Stimulated activated CD8-positive, alpha-beta memory T cell treated with anti-CD3 and anti-CD28 coated beads, Interleukin-12 subunit alpha, Interleukin-12 subunit beta, amount 100 ng/mL, for 4 hours (primary cell): ENCODE measurements around the gene HACE1.
"Not testable (repeated sequence)": the region's sequence is repeated elsewhere in the genome, so short reads cannot be mapped to it uniquely, and the experiment has no call there.

Source experiments
- DNase-seq: peaks from one replicate; pipeline ENCODE4 v3.0.0-alpha.2; 2020; ENCODE audit warnings: low read depth

Gene HACE1

DNA sequence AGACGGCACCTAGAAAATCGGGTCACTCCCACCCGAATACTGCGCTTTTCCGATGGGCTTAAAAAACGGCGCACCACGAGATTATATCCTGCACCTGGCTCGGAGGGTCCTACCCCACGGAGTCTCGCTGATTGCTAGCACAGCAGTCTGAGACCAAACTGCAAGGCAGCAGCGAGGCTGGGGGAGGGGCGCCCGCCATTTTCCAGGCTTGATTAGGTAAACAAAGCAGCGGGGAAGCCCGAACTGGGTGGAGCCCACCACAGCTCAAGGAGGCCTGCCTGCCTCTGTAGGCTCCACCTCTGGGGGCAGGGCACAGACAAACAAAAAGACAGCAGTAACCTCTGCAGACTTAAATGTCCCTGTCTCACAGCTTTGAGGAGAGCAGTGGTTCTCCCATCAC is 122.2 kb downstream of the HACE1 start:
- not testable (repeated sequence) for DNase-seq

DNA sequence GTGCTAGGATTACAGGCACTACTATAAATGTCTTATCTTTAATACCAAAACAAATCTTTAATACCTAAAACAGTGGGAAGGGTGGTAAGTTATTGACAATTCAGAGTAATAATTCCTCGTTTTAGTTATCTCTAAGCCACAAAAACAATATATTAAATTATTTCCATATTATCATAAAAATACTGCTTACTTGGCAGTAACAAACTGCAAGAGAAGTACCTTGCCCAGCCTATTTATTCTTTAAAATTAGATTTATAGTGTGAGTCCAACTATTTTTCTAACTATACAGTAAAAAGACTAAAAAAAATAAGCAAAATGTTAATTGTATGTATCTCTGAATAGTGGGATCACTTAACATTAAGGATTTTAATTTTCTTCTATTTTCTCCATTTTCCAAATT is 123.2 kb downstream of the HACE1 start:
- no peak for DNase-seq

DNA sequence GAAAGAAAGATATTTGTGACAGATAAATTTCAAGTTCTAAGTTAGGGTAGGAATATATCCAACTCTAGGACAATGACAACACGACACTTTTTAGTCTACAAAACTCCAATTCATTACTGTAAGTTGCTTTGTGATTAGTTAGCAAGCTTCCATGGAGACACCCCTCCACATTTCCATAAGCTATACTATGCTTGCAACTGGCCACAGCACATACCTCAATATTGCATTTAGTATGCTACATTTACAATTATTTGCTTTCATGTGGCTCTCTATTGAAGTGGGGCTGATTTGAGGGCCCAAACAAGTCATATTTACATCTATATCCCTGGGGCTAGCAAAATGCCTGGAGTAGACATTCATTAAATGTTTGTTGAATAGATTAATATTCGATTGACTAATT is 129.3 kb downstream of the HACE1 start:
- DNase-seq: no peak

DNA sequence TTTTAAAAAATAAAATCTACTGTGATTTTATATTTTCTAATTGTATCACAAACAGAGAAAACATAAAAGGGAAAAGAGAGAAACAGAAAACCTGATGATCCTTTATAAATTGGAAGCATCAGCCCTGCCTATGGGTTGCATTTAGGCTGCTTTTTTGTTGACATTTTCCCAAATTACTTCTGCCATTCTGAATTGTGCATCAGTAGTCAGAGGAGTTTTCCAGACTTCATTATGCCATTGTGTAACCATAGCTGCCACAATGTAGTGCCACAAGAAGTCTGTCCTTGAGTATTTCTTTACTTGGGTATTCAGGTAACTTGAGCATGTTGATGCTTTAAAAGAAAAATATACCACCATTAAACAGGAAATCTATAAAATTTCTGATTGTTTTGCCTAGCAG is 130.3 kb downstream of the HACE1 start:
- no peak for DNase-seq

DNA sequence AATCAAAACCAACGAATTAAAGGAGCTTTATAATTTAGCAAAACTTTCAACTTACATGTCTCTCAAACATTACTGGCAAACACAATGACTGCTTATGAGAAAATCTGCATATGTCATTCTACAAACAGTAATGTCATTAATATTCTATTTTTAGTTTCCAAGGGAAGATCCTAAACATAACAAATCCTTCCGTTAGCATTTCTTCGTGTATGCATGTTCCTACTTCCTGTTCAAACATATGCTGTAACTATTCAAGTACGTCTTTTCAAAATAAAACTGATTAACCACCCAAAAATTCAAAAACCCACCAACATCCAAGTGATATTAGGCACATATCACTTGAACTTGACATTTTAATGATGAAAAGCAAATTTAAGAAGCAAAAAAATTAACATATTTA is 131.3 kb downstream of the HACE1 start:
- no peak for DNase-seq

DNA sequence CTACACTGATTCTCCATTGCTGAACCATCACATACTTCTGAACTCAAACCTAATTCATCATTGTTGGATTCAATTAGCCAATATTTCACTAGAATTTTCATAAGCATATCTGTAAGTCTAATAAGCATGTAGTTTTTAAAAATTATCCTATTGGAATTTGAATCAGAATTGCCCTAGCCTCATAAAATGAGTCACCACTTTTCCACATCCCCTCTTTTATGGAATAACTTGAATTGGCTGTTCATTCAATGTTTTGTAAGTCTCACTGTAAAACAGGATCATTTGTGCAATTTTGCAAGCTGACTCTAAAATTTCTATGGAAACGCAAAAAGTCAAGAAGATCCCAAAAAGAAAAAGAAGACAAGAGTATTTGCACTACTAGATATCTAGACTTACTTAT is 141.0 kb downstream of the HACE1 start:
- DNase-seq: no peak

DNA sequence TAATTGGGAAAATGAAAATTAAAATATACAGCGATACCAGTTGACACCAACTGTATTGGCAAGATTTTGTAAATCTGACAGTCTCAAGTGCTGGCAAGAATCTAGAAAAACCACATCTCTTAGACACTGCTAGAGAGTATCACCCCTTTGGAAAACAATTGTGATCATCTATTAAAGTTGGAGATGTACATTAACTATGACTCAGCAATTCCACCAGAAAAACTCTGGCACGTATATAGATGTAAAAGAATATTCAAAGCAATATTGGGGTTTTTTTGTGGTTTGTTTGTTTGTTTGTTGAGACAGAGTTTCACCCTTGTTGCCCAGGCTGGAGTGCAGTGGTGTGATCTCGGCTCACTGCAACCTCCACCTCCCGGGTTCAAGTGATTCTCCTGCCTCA is 142.9 kb downstream of the HACE1 start:
- no peak for DNase-seq

DNA sequence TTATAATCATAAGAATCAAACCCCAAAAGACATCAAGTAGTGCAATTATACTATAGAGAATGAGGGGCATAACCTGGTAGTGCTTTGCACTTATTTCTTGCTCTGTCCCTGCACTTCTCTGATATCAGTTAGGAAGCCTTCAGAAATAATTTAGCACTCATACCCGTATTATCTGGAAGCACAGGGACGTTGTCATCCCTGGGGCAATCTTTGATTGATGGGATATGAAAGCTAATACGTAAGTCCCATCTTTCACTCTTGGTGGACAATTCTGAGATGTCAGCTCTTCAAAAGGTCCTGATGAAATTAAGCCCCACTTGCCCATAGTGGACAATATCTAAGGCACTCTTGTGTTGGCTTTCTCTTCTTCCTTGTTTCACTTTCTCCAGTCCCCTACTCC is 144.9 kb downstream of the HACE1 start:
- DNase-seq: no peak

DNA sequence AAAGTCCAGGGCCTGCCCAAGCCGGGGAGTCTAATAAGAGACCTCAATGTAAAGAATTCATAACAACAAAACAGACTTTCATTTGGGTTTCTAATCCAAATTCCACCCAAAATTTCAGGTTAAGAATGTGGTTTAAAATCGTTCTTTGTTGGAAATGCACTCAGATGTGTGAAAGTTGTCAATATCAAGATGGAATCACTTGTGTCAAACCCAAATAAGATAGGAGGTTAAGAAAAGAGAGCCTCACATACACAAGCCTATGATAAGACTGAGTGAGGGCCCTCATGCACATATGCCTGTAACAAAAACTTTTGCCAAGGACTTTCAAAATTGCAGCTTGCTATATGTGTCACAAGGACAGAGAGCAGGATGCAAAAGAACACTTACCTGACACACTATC is 145.7 kb downstream of the HACE1 start:
- no peak for DNase-seq

DNA sequence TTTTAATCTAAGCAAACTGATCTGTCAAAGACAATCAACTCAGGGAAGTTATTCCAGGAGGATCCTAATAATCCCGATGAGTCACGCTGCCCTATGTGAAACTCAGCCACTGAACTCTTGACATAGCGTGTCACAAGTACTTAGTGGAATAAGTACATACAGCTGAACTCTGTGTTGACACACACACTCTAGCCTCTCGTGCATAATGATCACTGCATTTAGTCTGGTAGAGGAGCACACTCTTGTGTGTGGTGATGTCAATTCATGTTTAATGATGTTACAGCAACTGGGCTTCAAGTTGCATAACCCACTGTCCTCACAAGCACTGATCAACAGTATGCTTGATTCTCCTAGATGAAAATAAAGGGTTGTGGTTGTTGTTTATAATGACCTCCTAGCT is 148.3 kb downstream of the HACE1 start:
- no peak for DNase-seq

DNA sequence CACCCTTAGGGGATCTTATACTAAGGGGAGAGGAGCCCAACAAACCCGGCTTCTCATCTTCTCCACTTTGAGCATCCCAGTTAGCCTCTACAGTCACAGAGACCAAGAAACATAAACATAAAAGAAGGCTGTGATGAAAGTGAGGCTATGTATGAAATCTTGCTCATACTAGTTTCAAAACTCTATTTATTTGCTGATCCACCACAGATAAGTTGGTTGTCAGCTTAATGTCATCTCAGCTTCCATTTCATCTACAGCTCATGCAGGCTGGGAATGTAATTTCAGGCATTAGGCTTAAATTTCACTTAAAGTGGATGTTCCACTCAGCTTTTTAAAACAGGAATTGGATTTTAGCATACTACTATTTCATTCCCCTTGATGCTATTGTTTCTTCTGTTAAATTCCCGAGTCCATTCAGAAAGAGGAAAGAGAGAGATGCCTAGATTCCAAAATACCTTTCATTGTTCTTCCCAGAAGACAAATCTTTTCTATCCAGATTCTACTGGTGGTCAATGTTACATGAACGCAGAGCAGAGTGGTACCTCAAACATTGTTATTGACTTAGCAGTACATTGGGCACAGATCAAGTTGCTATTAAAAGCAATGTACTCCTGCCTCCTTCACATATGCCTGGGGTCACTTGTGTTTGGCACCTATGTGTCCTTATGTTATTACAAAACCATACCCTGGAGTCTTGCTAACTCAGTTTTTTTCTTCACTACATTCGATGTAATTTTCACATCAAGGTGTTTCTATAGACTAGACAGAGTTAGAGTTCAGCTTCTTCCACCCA is 149.0 kb downstream of the HACE1 start:
- DNase-seq: no peak

DNA sequence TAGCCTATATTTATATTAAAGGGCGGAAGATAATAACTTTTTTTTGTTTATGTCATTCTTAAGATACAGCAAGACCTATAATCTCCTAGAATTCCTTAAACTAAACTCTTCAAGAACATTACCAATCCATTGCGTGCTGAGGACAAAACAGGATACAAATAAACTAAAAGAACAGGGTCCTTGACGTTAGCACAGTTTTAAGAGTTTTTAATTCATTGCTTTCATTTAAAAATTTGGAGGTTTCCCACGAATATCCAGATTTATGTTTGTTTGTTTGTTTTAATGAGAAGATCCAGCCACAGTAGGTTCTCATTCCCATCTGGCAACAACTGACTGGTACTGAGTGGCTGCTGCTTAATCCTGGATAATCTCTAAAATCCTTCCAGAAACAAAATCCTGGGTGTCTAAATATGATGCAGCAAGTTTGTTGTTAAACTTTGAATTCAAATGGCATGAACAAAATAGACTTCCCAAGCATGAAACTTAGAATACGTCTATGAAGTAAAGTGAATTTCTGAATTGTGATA is 153.7 kb downstream of the HACE1 start:
- no peak for DNase-seq

DNA sequence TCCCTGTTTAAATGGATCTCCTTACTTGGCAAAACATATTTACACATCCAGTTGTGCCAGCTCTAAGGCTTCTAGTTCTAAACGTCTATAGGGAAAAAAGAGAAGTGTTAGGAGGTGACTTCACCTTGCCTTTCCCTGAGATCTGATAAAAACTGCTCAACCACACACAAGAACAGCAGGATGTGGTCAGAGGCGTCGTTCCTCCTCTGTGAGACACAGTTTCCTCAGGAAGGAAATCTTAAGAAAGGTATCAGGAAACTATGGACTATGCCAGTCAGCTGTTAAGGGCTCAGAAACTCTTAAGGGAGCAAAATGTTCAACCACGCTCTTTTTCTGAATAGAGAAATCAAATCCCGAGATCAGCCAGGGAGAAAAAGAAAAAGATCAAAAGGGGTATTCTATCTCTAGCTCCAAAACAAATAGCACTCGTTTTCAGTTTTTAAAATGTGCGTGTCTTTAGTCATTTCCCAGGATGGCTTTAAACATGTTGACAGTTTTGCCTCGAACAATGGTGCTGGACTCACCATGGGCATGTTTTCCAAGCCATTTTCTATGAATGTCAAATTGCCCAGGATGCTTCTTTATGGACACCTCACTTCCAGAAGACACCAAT is 154.5 kb downstream of the HACE1 start:
- DNase-seq: no peak

DNA sequence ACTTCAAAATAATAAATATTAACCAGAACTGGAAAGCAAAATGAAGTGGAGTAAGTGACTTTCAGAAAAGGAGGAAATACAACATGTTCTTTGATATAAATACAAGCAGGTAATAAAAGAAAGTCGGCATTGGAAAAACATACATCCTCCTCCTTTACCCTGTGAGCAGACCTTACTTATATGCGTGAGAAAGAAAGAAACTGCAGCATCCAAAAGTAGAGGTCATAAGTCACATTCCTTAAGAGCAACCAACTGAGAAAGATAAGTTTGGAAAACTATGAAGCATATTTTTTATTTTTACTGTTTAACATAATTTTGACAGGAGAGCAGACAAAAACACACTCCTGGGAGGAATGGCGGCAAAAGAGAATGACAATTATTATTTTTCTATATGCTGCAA is 155.5 kb downstream of the HACE1 start:
- DNase-seq: no peak

DNA sequence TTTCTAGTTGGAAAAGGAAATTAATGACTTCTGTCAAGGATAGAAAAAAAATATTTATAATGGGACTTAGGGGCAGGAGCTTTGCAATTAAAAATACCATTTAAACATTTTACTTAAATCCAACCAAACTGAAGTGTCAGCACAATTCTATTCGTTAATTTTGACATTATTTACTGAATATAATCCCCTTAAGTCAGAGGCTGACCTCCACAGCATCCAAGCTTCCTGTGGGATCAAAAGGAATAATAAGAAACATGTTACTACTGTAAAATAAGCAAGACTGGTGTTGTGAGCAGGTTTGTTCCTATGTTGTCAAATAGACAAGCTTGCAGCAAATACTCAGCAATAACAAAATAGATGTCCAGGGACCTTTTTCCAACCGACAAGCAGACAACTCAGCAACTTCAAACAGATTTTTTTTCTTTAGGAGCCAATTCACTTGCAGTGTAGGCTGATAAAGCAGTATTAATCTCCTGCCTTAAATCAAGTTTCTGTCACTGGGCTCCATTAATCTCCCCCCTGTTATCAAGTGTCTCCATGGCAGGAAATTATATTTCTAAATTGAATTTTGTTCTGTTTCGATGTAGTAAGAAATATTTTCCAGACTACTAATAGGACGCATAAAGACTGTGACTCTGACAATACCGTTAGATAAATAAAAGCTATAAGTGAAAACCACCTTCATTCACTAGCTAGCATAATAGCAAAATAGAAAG is 157.4 kb downstream of the HACE1 start:
- no peak for DNase-seq

DNA sequence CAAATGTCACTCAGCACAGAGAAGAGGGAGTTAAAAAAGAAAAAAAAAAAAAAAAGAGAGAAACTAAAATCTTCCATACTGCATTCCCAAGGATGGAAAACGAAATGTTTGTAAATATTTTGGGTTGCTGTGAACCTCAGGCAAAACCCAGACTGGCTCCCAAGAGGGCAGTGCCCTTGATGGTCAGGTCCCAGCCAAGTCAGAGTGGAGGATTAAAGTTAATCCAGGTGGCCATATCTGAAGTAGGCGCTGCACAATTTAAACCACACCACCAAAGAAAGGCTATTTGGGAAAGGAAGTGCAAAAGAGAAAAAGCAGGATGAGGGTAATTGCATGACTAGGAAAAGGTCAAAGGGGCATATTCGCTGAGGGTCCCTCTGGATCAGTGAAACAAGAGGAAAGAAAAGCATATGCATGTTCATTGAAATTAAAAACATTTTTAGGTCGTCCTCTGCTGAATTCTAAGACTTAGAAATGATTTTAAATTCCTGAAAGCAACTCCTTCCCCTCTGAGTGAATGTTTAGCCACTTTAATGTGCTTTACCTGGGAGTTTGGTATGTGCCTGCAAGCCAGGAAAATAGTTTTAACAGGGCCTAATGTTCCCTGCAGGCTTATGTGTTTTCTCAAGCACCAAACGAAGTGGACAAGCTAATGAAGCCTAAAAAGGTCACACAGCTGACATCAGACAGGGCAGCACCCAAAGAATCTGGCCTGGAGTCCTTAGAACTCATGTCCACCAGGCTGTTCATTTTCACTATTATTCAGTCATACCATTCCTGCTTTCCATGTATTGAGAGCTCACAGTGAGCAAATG is 159.1 kb downstream of the HACE1 start:
- DNase-seq: no peak

DNA sequence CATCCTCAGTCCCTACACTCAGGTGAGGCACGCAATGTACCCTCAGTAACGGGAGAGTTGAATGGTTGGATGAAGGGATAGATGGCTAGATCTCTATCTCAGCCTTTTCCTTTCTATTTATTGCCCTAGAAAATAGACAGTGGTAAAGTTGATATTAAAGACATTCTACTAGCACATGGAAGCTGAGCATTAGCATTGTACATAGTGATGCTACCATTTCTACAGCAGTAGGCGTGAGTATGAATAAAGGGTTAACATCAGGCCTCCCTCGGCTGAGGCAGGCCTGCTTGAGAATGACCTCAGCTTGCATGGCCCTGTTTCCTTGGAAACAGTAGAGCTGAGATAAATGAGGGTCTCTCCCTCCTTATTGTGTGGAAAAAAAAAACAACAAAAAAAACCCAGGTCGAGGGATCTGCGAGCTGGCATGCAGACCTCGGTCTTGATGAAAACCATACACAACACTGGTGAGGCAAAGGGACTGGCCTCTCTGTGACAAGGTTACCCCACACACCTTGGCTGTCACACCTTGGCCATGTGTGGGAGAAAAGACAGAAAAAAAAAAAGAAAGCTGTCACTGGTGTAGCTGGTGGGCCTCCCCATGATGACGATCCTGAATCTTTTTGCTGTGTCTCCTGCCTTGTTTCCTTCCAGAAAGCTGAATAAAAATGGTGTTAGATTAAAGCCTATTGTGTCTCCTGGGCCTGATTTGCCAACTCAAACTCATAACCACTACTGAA is 160.0 kb downstream of the HACE1 start:
- DNase-seq: no peak

DNA sequence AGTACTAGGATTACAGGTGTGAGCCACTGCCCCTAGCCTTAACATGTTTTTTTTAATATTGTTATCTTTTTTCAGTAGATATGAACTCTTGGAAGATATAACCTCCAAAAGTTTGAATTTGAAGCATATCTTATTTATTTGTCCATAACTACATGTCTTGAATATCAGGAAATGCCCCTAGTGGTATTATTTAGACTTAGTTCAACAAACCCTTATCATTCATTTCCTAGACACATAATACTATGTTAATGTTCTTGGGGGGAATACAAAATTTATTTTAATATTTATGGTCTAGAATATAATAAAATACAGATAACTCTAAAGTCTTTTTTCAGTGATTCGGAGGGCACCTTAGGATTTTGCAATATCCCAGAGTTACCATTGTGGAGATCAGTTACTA is 160.7 kb downstream of the HACE1 start:
- DNase-seq: no peak

DNA sequence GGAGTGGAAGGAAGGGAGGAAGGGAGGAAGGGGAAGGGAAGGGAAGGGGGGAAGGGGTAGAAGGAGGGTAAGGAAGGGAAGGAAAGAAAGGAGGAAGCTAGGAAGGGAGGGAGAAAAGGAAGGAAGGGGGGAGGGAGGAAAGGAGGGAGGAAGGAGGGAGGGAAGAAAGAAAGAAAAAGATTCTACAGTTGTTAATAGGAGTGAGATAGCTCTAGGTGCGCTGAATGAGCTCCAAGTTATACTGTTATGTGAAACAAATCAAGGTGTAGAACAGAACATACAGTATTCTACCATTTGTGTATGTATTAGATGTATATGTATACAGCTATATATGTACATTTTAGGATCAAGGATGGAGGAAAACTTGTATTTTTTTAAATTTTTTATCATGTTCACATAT is 167.7 kb downstream of the HACE1 start:
- no peak for DNase-seq

DNA sequence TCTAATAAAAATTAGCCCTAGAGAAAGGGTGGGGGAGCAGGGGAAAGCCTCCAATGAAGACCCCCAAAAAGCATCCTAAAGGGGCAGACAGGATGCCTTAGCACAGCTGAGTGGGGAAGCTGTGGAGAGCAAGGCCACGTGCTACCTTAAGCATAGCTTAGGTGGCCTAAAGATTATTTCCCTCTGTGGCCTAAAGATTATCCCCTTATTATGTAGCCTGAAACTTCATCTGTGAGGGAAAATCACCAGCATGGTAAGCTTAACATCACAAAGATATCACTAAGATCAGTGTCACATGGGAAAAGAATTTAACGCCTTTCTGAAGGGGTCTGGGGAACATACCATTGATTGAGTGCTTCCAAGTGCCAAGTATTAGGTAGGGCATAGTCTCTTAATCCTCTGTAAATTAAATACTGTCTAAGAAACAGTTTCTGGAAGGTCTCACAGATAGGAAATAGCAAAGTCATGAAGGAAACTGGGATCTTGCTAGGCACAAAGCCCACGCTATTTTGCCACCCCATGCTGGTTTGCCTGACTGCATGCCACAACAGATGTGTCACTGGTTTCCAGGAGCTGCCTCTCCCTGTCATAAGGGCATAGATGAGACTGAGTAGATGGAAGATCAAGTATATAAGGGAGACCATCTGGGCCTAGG is 170.0 kb downstream of the HACE1 start:
- DNase-seq: no peak
